MM.1S (cell line): ENCODE results near the gene STK38L.

Experiments used
- DNase-seq: peaks from one replicate; pipeline ENCODE4 v3.0.0-alpha.2; 2015
- H2AFZ ChIP-seq: fragments of 300-600 bp; sonication (generic); 2 replicates; pipeline ENCODE4 v1.6.0; 2016; ENCODE audit warnings: antibody characterized with exemption, low read length
- H3F3A ChIP-seq: fragments of 300-600 bp; sonication (generic); 2 replicates; pipeline ENCODE4 v1.6.1; 2016; ENCODE audit warnings: mild to moderate bottlenecking, antibody characterized with exemption, low read length, moderate library complexity, mixed read lengths; ENCODE audit not compliant: insufficient read depth
- H3K27ac ChIP-seq: fragments of 300-600 bp; sonication (generic); 2 replicates; pipeline ENCODE4 v1.5.1; 2016; ENCODE audit warnings: mild to moderate bottlenecking, low read length
- H3K27me3 ChIP-seq: fragments of 300-600 bp; sonication (generic); replicated peaks from 2 replicates; pipeline ENCODE4 v1.6.0; 2016; ENCODE audit warnings: low read length; ENCODE audit not compliant: insufficient read depth
- H3K36me3 ChIP-seq: fragments of 300-600 bp; sonication (generic); replicated peaks from 2 replicates; pipeline ENCODE4 v1.6.1; 2016; ENCODE audit warnings: mild to moderate bottlenecking, low read length, mixed read lengths; ENCODE audit not compliant: insufficient read depth
- H3K4me1 ChIP-seq: fragments of 300-600 bp; sonication (generic); 2 replicates; pipeline ENCODE4 v1.6.1; 2016; ENCODE audit warnings: low read length, mixed read lengths
- H3K4me2 ChIP-seq: fragments of 300-600 bp; sonication (generic); 2 replicates; pipeline ENCODE4 v1.6.0; 2016; ENCODE audit warnings: low read depth, low read length
- H3K4me3 ChIP-seq: fragments of 300-600 bp; sonication (generic); 2 replicates; pipeline ENCODE4 v1.5.1; 2016; ENCODE audit warnings: low read length, mixed read lengths
- H3K79me2 ChIP-seq: fragments of 300-600 bp; sonication (generic); 2 replicates; pipeline ENCODE4 v1.6.1; 2016; ENCODE audit warnings: mixed run types, low read length, mixed read lengths
- H3K9ac ChIP-seq: fragments of 300-600 bp; sonication (generic); 2 replicates; pipeline ENCODE4 v1.6.1; 2016; ENCODE audit warnings: low read length, mixed read lengths
- H3K9me2 ChIP-seq: fragments of 300-600 bp; sonication (generic); replicated peaks from 2 replicates; pipeline ENCODE4 v1.6.1; 2016; ENCODE audit warnings: mild to moderate bottlenecking, low read length, mixed read lengths; ENCODE audit not compliant: insufficient read depth
- H3K9me3 ChIP-seq: fragments of 300-600 bp; sonication (generic); replicated peaks from 2 replicates; pipeline ENCODE4 v1.6.1; 2016; ENCODE audit warnings: mild to moderate bottlenecking, low read length, mixed read lengths; ENCODE audit not compliant: insufficient read depth
- H4K20me1 ChIP-seq: fragments of 300-600 bp; sonication (generic); 2 replicates; pipeline ENCODE4 v1.6.1; 2016; ENCODE audit warnings: mild to moderate bottlenecking, low read length, moderate library complexity, mixed read lengths; ENCODE audit not compliant: insufficient read depth
- EZH2 ChIP-seq: fragments of 300-600 bp; sonication (generic); optimal IDR thresholded peaks from 2 replicates; pipeline ENCODE3; 2017; ENCODE audit warnings: low read depth, mild to moderate bottlenecking, antibody characterized with exemption, low read length, mixed read lengths
- EZH2phosphoT487 ChIP-seq: fragments of 300-600 bp; sonication (generic); IDR thresholded peaks from 2 replicates; pipeline ENCODE4 v1.6.1; 2018; ENCODE audit warnings: antibody characterized with exemption, low read length
- TF ChIP-seq, protein P1 (sequence below): fragments of 300-600 bp; sonication (generic); IDR thresholded peaks from 2 replicates; pipeline ENCODE4 v1.5.1; 2016; ENCODE audit warnings: antibody characterized with exemption, low read length, mixed read lengths

Gene STK38L

DNA sequence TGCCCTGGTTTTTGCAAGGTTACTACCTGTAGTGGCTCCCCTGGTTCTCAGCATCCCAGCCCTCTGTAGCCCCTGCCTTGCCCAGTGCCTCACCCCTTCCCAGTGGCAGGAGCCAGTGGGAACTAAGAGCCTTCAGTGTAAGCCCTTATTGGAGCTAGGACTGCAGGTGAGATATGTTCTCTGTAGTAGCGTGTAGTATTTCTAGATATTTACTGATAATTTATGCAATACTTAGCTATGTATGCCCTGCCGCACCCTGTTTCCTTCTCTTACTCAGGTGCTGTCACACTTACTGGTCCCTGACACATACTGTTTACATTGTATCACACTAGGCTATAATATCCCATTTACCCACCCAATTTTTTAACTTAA lies 92.2 kb downstream of the STK38L start:
- TF ChIP-seq EZH2phosphoT487 (no peak), EZH2 (no peak)
- TF ChIP-seq, protein P1, sequence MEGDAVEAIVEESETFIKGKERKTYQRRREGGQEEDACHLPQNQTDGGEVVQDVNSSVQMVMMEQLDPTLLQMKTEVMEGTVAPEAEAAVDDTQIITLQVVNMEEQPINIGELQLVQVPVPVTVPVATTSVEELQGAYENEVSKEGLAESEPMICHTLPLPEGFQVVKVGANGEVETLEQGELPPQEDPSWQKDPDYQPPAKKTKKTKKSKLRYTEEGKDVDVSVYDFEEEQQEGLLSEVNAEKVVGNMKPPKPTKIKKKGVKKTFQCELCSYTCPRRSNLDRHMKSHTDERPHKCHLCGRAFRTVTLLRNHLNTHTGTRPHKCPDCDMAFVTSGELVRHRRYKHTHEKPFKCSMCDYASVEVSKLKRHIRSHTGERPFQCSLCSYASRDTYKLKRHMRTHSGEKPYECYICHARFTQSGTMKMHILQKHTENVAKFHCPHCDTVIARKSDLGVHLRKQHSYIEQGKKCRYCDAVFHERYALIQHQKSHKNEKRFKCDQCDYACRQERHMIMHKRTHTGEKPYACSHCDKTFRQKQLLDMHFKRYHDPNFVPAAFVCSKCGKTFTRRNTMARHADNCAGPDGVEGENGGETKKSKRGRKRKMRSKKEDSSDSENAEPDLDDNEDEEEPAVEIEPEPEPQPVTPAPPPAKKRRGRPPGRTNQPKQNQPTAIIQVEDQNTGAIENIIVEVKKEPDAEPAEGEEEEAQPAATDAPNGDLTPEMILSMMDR, result no peak
- no peaks in the 10 kb centered on the region for H3K36me3 ChIP-seq
- peaks cover 77% of the 10 kb centered on the region for H3K79me2 ChIP-seq
- no peak overlapping the region for H3K4me2 ChIP-seq
- H3K27me3 ChIP-seq, result no peaks in the 10 kb centered on the region
- no peaks in the 10 kb centered on the region for H3K9me3 ChIP-seq
- no peak overlapping the region for H3K4me3 ChIP-seq
- peaks cover 22% of the 10 kb centered on the region for H3K4me1 ChIP-seq
- DNase-seq, result no peak
- H3F3A ChIP-seq, result peaks cover 19% of the 10 kb centered on the region
- H4K20me1 ChIP-seq, result no peaks in the 10 kb centered on the region; the same call in 1 of the 2 replicates
- H2AFZ ChIP-seq, result no peak overlapping the region
- no peak overlapping the region for H3K9ac ChIP-seq
- no peak overlapping the region for H3K27ac ChIP-seq
- H3K9me2 ChIP-seq, result no peaks in the 10 kb centered on the region

DNA sequence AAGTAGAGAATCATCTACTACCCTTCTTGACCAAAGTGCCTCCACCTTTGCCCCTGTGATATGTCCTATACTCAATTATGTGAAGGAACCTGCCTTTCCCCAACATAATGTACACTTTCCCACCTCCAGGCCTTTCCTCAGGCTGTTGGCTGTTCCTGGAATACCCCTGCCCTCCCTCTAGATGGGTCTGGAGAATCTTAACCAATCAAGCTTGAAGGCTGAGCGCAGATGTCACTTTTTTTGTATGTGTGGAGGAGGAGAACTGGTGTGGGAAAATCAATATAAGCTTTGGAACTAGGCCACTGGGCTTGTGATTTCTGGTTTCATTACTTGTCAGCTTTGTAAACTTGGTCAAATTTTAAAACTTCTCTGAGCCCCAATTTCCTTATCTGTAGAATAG lies 93.3 kb downstream of the STK38L start:
- no peaks in the 10 kb centered on the region for H3K9me3 ChIP-seq
- H3K27ac ChIP-seq, result no peak overlapping the region
- H3K36me3 ChIP-seq, result no peaks in the 10 kb centered on the region
- no peak overlapping the region for H3K4me3 ChIP-seq
- no peaks in the 10 kb centered on the region for H3K27me3 ChIP-seq
- no peak overlapping the region for H3K4me2 ChIP-seq
- peaks cover 11% of the 10 kb centered on the region; the same call in 1 of the 2 replicates for H3K4me1 ChIP-seq
- peaks cover 88% of the 10 kb centered on the region for H3K79me2 ChIP-seq
- TF ChIP-seq, protein P1, result no peak
- TF ChIP-seq EZH2 (no peak), EZH2phosphoT487 (no peak)
- H4K20me1 ChIP-seq, result no peaks in the 10 kb centered on the region; the same call in 1 of the 2 replicates
- no peak overlapping the region for H2AFZ ChIP-seq
- DNase-seq, result no peak
- H3K9ac ChIP-seq, result no peak overlapping the region
- peaks cover 8% of the 10 kb centered on the region; the same call in 1 of the 2 replicates for H3F3A ChIP-seq
- H3K9me2 ChIP-seq, result no peaks in the 10 kb centered on the region

- H3K27me3 ChIP-seq, result no peaks in the 10 kb centered on the region
- no peaks in the 10 kb centered on the region for H3K9me3 ChIP-seq
- no peak overlapping the region for H3K27ac ChIP-seq
- H3K36me3 ChIP-seq, result no peaks in the 10 kb centered on the region
- H3F3A ChIP-seq, result peaks cover 4% of the 10 kb centered on the region; the same call in 1 of the 2 replicates
- DNase-seq, result no peak
- H3K4me2 ChIP-seq, result no peak overlapping the region
- no peak overlapping the region for H3K9ac ChIP-seq
- H3K9me2 ChIP-seq, result no peaks in the 10 kb centered on the region
- peaks cover 97% of the 10 kb centered on the region for H3K79me2 ChIP-seq
- TF ChIP-seq, protein P1, result no peak
- TF ChIP-seq EZH2 (no peak), EZH2phosphoT487 (no peak)
- no peak overlapping the region for H3K4me3 ChIP-seq
- no peak overlapping the region for H2AFZ ChIP-seq
- peaks cover 10% of the 10 kb centered on the region; the same call in 1 of the 2 replicates for H3K4me1 ChIP-seq
- no peaks in the 10 kb centered on the region; the same call in 1 of the 2 replicates for H4K20me1 ChIP-seq
These were observed 94.4 kb downstream of the STK38L start for GRCh38 chr12:27338473-27338872.
